Sigmoid colon (tissue), 7 donors: Measurements from ENCODE around the gene KCNG1. TPM values are rescaled to one million over a fixed set of nuclear protein-coding genes. Genes with fewer than 3 reads are reported as not detected.

ENCODE experiments used
- DNase-seq: peaks from one replicate; pipeline ENCODE4 v3.0.0-alpha.2; 2019
- H3K27ac ChIP-seq, 4 donors: fragments of 200-600 bp; sonication (generic); one replicate each; pipeline ENCODE4 v1.5.1; 2016 to 2019; ENCODE audit warnings: mild to moderate bottlenecking in 1 of 4
- H3K27me3 ChIP-seq, 3 donors: fragments of 200-600 bp; sonication (generic); one replicate each; pipeline ENCODE4 v1.5.1; 2019; ENCODE audit warnings: mild to moderate bottlenecking in 1 of 3
- H3K36me3 ChIP-seq, 4 donors: fragments of 200-600 bp; sonication (generic); one replicate each; pipeline ENCODE4 v1.5.1; 2016 to 2019
- H3K4me1 ChIP-seq, 4 donors: fragments of 200-600 bp; sonication (generic); one replicate each; pipeline ENCODE4 v1.5.1; 2017 to 2019
- H3K4me3 ChIP-seq, 4 donors: fragments of 200-600 bp; sonication (generic); one replicate each; pipeline ENCODE4 v1.5.1; 2017 to 2019; ENCODE audit warnings: mild to moderate bottlenecking in 2 of 4, moderate library complexity in 1 of 4
- H3K9me3 ChIP-seq, 4 donors: fragments of 200-600 bp in 3 of 4; sonication (generic) in 3 of 4; one replicate each; pipeline versions ENCODE4 v1.5.1 to v1.6.1; 2013 to 2019
- EP300 ChIP-seq, 4 donors: sonication (generic); formaldehyde crosslinking; IDR thresholded peaks; one replicate each; pipeline ENCODE4 v1.6.1; 2017; ENCODE audit warnings: antibody characterized with exemption in 4 of 4
- POLR2A ChIP-seq, 2 donors: fragments of 450-650 bp; IDR thresholded peaks; one replicate each; pipeline ENCODE4 v1.6.1; 2016; ENCODE audit warnings: antibody characterized with exemption in 2 of 2, mild to moderate bottlenecking in 2 of 2, moderate library complexity in 2 of 2
- POLR2AphosphoS5 ChIP-seq, 4 donors: sonication (generic); formaldehyde crosslinking; IDR thresholded peaks; one replicate each; pipeline ENCODE4 v1.6.1; 2017; ENCODE audit warnings: antibody characterized with exemption in 4 of 4
- WGBS, 2 donors: extraction: QIAGEN DNeasy Blood & Tissue Kit; methylation state at CpG; one replicate each; pipeline ENCODE4 v1.1.7; 2013; 5-methylcytosine and 5-hydroxymethylcytosine counted together
- intact Hi-C: fragments of 100-400 bp; cut with DNase I; formaldehyde crosslinking; loops from one replicate; pipeline ENCODE4 v1.15.1; 2023
- polyA plus RNA-seq, 3 donors: library from polyadenylated mRNA; stranded (reverse); fragments of 200-250 nt; gene quantifications; one replicate each; pipeline ENCODE4 v1.2.3, GENCODE V29; 2013
- total RNA-seq, 4 donors: library from RNA; depleted of rRNA; stranded (reverse); fragments of >200 nt; gene quantifications; one replicate each; pipeline ENCODE4 v1.1.0, GENCODE V29; 2016
- TF ChIP-seq, protein P1 (sequence below), 4 experiments: fragments of 450-650 bp in 3 of 4; fragments of 200-600 bp in 1 of 4; IDR thresholded peaks; one replicate each; pipeline ENCODE4 v1.5.1; 2016 to 2019; ENCODE audit warnings: antibody characterized with exemption in 4 of 4, mild to moderate bottlenecking in 3 of 4, moderate library complexity in 2 of 4
- donor health status: healthy with polysubstance abuse.
- donor health status: Bipolar disorder and iron deficiency.
- donor health status: healthy.

The KCNG1 gene
- total and polyA plus RNA-seq, 7 donors, result 1.7 to 7.1 (median 3.2) TPM

DNA sequence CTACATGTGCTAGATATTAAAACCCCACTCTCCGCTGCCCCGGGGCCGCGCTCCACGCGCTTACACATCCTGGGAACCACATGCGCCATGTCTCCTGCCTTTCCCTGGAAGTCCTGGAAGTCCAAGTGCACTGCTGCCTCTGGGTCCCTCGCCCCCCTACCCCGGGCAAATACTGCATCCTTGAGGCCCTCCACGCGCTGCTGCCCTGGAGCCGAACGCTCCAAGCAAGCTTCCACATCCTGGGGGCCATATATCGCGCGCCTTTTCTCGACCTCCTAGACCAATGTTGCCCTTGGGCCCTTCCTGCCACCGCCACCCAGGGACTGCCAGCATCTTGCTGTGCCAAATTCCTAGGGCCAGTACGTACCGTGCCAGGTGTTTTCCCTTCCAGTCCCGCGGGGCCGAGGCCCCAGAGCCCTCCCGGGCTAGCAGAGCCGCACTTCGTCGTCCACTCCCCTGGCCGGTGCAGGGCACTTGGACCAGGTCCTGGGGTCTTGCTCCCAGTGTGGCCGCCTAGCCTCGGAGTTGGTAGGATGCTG is 779 bp upstream of the KCNG1 start:
- 32 to 36% methylated on average over 30 of the region's 30 CpGs for WGBS, 2 donors
- DNase-seq, result no peak
- H3K4me3 ChIP-seq, result peak overlapping the region in 3 of 4 donors; percentile 41 to 56 (median 51)
- H3K4me1 ChIP-seq, result peaks cover 0 to 15% (median 15%) of the 10 kb centered on the region in 4 donors
- no peaks in the 10 kb centered on the region for H3K9me3 ChIP-seq
- H3K36me3 ChIP-seq, result no peaks in the 10 kb centered on the region
- H3K27me3 ChIP-seq, result peaks cover 15 to 61% (median 37%) of the 10 kb centered on the region in 3 donors
- no peak overlapping the region for H3K27ac ChIP-seq
- TF ChIP-seq POLR2AphosphoS5 (IDR thresholded peaks at IDR 0.05), result no peak
- TF ChIP-seq, protein P1, sequence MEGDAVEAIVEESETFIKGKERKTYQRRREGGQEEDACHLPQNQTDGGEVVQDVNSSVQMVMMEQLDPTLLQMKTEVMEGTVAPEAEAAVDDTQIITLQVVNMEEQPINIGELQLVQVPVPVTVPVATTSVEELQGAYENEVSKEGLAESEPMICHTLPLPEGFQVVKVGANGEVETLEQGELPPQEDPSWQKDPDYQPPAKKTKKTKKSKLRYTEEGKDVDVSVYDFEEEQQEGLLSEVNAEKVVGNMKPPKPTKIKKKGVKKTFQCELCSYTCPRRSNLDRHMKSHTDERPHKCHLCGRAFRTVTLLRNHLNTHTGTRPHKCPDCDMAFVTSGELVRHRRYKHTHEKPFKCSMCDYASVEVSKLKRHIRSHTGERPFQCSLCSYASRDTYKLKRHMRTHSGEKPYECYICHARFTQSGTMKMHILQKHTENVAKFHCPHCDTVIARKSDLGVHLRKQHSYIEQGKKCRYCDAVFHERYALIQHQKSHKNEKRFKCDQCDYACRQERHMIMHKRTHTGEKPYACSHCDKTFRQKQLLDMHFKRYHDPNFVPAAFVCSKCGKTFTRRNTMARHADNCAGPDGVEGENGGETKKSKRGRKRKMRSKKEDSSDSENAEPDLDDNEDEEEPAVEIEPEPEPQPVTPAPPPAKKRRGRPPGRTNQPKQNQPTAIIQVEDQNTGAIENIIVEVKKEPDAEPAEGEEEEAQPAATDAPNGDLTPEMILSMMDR (IDR thresholded peaks at IDR 0.05), result no peak
- TF ChIP-seq POLR2A (IDR thresholded peaks at IDR 0.05), result no peak
- TF ChIP-seq EP300 (IDR thresholded peaks at IDR 0.05), result no peak
- intact Hi-C loops, result no loop called here

DNA sequence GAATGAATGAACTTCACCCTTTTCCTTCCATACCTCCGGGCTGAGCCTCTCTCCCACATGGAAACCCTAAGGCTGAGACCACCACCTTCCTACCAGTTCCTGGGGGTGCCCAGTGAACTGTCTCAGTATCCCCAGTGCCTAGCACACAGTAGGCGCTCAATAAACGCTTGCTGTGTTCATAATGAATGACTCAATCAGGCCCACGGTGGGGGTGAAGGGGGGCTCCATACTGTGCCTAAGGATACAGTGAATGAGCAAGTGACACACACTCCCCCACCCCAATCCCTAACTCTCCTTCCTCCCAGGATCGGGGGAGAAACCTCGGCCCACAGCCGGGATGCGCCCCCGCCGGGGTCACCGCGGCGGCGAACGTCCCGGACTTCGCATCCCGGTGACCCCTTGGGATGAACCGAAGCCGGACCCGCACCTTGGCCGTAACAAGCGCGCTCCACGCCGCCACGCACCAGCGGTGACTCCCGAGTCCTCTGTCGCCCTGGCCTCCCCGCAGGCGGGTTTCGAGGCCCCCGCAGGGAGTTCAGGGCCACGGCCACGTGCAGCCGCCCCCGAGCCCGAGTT is 592 bp downstream of the KCNG1 start:
- intact Hi-C loops, result no loop called here
- DNase-seq, result no peak
- Histone ChIP-seq H3K4me1 (peaks cover 0 to 15% (median 15%) of the 10 kb centered on the region in 4 donors), H3K4me3 (peak overlapping the region; percentile 21 to 56 (median 46)), H3K36me3 (no peaks in the 10 kb centered on the region), H3K9me3 (no peaks in the 10 kb centered on the region), H3K27me3 (peaks cover 15 to 51% (median 37%) of the 10 kb centered on the region in 3 donors), H3K27ac (peak overlapping the region in 1 of 4 donors; percentile 8)
- WGBS, 2 donors, result 8 to 9% methylated on average over 39 of the region's 39 CpGs
- TF ChIP-seq POLR2AphosphoS5 (IDR thresholded peaks at IDR 0.05), result no peak
- TF ChIP-seq EP300 (IDR thresholded peaks at IDR 0.05), result no peak
- no peak for TF ChIP-seq POLR2A (IDR thresholded peaks at IDR 0.05)

DNA sequence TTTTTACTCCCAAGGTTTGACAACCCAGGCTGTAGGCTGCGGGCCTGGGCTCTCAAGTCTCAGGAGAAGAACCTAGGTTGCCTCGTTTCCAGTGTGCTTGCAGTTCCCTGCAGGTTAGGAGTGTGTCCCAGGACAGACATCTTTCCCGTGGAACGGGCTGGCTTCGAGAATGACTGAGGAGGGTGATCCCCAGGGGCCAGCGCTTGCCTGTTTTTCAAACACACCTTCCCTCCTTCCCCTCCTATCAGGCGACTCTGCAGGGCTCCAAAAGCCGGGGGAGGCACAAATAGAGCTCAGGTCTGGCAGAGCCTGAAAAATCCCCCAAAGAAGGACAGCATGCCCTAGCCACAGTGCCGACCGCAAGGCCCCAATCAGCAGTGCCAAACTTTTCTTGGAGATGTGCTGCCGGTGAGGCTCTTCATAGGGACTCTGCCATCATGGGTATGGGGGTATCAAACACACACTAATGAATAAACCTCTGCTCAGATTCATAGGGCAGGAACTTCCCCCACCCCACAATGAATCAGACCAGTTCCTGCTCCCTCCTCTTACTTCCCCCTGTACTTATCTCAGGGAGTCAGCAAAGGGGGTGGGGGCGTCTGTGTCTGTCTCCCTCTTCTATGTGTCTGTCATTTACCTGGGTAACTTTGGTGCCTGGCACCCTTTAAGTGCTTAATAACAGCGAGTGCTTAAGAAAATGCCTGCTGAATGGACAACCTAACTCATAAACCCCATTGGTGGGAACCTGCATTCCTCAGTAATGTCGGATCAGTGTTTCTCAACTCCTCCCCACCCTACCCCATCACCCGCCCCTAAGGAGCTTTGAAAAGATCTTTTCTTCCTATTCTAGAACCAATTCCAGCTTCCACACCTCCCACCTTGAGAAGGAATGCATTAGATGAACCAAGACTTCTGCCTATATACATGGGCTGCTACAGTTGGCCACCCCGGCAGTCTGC is 1.6 kb downstream of the KCNG1 start:
- no peaks in the 10 kb centered on the region for H3K9me3 ChIP-seq
- WGBS, 2 donors, result 53 to 79% methylated on average over 16 of the region's 16 CpGs
- peak overlapping the region in 1 of 4 donors; percentile 56 for H3K4me3 ChIP-seq
- H3K27ac ChIP-seq, result no peak overlapping the region
- H3K36me3 ChIP-seq, result no peaks in the 10 kb centered on the region
- intact Hi-C loops, result no loop called here
- peaks cover 15 to 51% (median 37%) of the 10 kb centered on the region in 3 donors for H3K27me3 ChIP-seq
- no peak for DNase-seq
- peaks cover 0 to 15% (median 15%) of the 10 kb centered on the region in 4 donors for H3K4me1 ChIP-seq
- TF ChIP-seq POLR2AphosphoS5 (IDR thresholded peaks at IDR 0.05) (no peak), POLR2A (IDR thresholded peaks at IDR 0.05) (no peak), EP300 (IDR thresholded peaks at IDR 0.05) (no peak)
- TF ChIP-seq, protein P1 (IDR thresholded peaks at IDR 0.05), result no peak

DNA sequence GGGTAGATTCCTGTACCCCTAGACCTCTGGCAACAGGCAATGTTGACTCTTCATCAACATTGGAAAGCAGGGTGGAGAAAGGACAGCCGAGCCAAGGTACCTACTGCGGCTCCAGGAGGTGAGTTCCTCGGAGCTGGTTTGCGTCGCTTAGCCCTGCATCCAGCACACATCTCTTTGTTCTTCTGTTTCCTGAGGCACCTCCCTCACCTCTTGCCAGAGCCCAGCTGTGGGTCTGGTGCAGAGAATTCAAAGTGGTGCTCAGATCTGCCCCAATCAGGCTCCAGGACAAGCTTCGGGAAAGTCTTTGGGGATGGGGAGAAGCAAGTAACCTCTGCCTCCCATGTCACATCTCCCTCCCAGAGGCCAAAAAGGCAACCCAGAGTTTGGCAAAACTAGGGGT is 2.2 kb downstream of the KCNG1 start:
- 61 to 91% methylated on average over 6 of the region's 6 CpGs for WGBS, 2 donors

More for the DNA sequence above, 2.2 kb downstream of the KCNG1 start:
- DNase-seq, result no peak
- no peaks in the 10 kb centered on the region for H3K9me3 ChIP-seq
- H3K27me3 ChIP-seq, result peaks cover 15 to 48% (median 37%) of the 10 kb centered on the region in 3 donors
- intact Hi-C loops, result no loop called here
- H3K27ac ChIP-seq, result no peak overlapping the region
- no peak overlapping the region for H3K4me3 ChIP-seq
- TF ChIP-seq, protein P1 (IDR thresholded peaks at IDR 0.05), result no peak
- TF ChIP-seq POLR2A (IDR thresholded peaks at IDR 0.05) (no peak), EP300 (IDR thresholded peaks at IDR 0.05) (no peak), POLR2AphosphoS5 (IDR thresholded peaks at IDR 0.05) (no peak)
- peaks cover 0 to 15% (median 15%) of the 10 kb centered on the region in 4 donors for H3K4me1 ChIP-seq
- H3K36me3 ChIP-seq, result no peaks in the 10 kb centered on the region
